ENCODE results near the gene TMEM86A. TPM values are rescaled to one million over a fixed set of nuclear protein-coding genes. Genes with fewer than 3 reads are reported as not detected.

The TMEM86A gene
- total RNA-seq, 1 donor from 2014 or later = 7.4 TPM

- peaks cover 2% of the 10 kb centered on the region for H3K27me3 Mint-ChIP-seq (ENCODE audit: low read depth)
Observed at GRCh38 chr11:18699269-18699596, 654 bp downstream of the TMEM86A start.

GRCh38 chr11:18699848-18700261 is 1.3 kb downstream of the TMEM86A start:
- no peaks in the 10 kb centered on the region for H3K36me3 Mint-ChIP-seq
- peaks cover 21% of the 10 kb centered on the region for H3K4me1 Mint-ChIP-seq
- H3K4me3 Mint-ChIP-seq = peak overlapping the region; percentile 80
- no peaks in the 10 kb centered on the region for H3K9me3 Mint-ChIP-seq
- H3K27ac Mint-ChIP-seq = peak overlapping the region; percentile 15
- no peak for TF ChIP-seq CTCF (IDR thresholded peaks at IDR 0.05; ENCODE audit: unreplicated experiment)
- DNase-seq (ENCODE audit: low spot score in 2 of 2, unreplicated experiment in 2 of 2) = no peak
- peaks cover 2% of the 10 kb centered on the region for H3K27me3 Mint-ChIP-seq (ENCODE audit: low read depth)

More at GRCh38 chr11:18699269-18699596, 654 bp downstream of the TMEM86A start:
- no peaks in the 10 kb centered on the region for H3K36me3 Mint-ChIP-seq
- no peaks in the 10 kb centered on the region for H3K9me3 Mint-ChIP-seq
- TF ChIP-seq CTCF (IDR thresholded peaks at IDR 0.05; ENCODE audit: unreplicated experiment) = no peak
- no peak for DNase-seq (ENCODE audit: low spot score in 2 of 2, unreplicated experiment in 2 of 2)
- H3K27ac Mint-ChIP-seq = peak overlapping the region; percentile 39
- peak overlapping the region; percentile 80 for H3K4me3 Mint-ChIP-seq
- H3K4me1 Mint-ChIP-seq = peaks cover 15% of the 10 kb centered on the region

DNA sequence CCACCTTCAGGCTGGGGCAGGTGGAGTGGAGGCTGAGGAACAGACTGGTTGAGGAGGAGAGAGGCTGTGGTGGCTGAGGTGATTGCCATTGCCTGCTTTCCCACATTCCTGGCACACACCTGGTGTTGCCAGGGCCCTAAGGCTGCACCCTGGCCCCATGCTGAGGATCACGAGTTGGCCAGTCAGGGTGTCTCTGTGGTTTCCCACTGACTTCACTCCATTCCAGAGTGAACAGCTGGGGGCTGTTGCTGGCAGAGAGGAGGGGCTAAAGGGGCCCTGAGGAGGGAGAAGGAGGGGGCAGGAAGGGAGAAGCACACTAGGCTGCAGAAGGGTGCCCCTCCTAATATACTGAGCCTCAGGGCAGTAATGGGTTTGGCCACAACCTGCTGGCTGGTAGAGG is 1.8 kb downstream of the TMEM86A start:
- Mint-ChIP-seq H3K36me3 (no peaks in the 10 kb centered on the region), H3K27me3 (ENCODE audit: low read depth) (peaks cover 2% of the 10 kb centered on the region), H3K9me3 (no peaks in the 10 kb centered on the region), H3K4me3 (peak overlapping the region; percentile 80), H3K4me1 (peaks cover 27% of the 10 kb centered on the region), H3K27ac (peak overlapping the region; percentile 15)
- no peak for DNase-seq (ENCODE audit: low spot score in 2 of 2, unreplicated experiment in 2 of 2)
- TF ChIP-seq CTCF (IDR thresholded peaks at IDR 0.05; ENCODE audit: unreplicated experiment) = no peak

GRCh38 chr11:18700872-18701271 is 2.3 kb downstream of the TMEM86A start:
- Mint-ChIP-seq H3K4me1 (peaks cover 28% of the 10 kb centered on the region), H3K27ac (no peak overlapping the region), H3K4me3 (peak overlapping the region; percentile 40), H3K9me3 (no peaks in the 10 kb centered on the region), H3K36me3 (no peaks in the 10 kb centered on the region), H3K27me3 (ENCODE audit: low read depth) (peaks cover 2% of the 10 kb centered on the region)
- DNase-seq (ENCODE audit: low spot score in 2 of 2, unreplicated experiment in 2 of 2) = no peak
- TF ChIP-seq CTCF (IDR thresholded peaks at IDR 0.05; ENCODE audit: unreplicated experiment) = no peak

DNA sequence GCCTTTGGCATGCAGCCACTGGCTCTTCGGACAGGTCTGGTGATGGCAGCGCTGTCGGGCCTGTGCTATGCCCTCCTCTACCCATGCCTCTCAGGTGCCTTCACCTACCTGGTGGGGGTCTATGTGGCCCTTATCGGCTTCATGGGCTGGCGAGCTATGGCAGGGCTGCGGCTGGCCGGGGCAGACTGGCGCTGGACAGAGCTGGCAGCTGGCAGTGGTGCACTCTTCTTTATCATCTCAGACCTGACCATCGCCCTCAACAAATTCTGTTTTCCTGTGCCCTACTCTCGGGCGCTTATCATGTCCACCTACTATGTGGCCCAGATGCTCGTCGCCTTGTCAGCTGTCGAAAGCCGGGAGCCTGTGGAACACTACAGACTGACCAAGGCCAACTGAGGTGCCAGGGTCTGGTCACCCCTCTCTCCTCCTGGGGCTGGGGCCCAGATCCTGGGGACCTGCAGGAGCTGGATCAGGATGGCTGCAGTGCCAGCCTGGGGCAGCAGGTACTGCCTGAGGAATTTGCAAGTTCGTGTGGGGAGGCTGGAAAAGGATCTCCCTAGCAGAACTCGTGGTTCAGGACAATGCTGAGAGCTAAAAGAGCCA is 3.1 kb downstream of the TMEM86A start:
- H3K36me3 Mint-ChIP-seq = no peaks in the 10 kb centered on the region
- TF ChIP-seq CTCF (IDR thresholded peaks at IDR 0.05; ENCODE audit: unreplicated experiment) = no peak
- no peak overlapping the region for H3K4me3 Mint-ChIP-seq
- peaks cover 28% of the 10 kb centered on the region for H3K4me1 Mint-ChIP-seq
- no peak overlapping the region for H3K27ac Mint-ChIP-seq
- H3K27me3 Mint-ChIP-seq (ENCODE audit: low read depth) = peaks cover 6% of the 10 kb centered on the region
- DNase-seq (ENCODE audit: low spot score in 2 of 2, unreplicated experiment in 2 of 2) = no peak
- H3K9me3 Mint-ChIP-seq = no peaks in the 10 kb centered on the region

Data from mesothelial cell of epicardium (in vitro differentiated cells).